Measurements from ENCODE around the gene SUGP1.

The SUGP1 gene

DNA sequence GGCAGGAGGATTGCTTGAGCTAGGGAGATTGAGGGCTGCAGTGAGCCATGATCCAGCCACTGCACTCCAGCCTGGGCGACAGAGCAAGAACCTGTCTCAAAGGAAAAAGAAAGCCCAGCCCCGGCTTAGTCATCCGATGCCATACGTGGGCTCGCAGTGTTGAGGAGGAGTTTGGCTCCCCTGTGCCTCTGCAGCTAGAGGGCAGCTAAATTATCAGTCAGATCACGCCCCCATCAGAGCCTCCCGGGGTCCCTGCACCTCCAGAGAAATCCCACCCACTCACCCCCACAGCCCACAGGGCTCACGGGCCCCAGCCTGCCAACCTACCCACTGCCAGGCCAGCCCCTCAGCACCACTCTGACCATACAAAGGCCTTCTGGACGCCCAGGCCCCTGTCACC, 28.0 kb upstream of the SUGP1 start:
- Mint-ChIP-seq H3K36me3 (ENCODE audit: low read depth) (peaks cover 43% of the 10 kb centered on the region), H3K27ac (no peak overlapping the region), H3K27me3 (ENCODE audit: low read depth) (no peaks in the 10 kb centered on the region), H3K4me3 (no peak overlapping the region), H3K9me3 (no peaks in the 10 kb centered on the region), H3K4me1 (ENCODE audit: low read depth) (no peaks in the 10 kb centered on the region)

DNA sequence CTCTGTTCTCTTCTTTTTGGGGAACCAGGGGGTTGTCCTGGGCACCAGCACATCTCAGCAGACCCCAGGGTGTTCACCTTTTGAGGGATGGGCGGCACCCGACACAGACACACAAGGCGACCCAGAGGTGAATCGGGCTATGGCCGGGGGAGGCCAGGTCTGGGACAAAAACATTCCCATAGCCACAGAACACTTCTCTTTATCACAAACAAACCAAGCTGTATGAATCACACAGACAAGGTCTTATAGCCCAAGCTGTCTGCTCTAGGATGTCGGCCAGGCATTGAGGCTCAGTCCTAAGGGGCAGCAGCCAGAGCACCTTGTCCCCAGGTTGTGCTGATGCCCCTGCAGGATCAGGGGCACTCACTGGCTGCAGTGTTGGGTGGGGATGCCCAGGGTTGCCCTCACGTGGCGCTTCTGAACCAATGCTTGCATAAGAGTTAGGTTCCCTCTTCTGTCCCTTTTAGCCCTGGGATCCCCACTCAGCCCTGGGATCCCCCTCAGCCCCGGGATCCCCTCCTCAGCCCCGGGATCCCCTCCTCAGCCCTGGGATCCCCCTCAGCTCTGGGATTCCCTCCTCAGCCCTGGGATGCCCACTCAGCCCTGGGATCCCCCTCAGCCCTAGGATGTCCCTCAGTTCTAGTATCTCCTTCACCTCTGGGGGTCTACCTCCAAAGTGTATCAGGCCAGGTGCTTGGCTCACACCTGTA, 27.2 kb upstream of the SUGP1 start:
- no peak overlapping the region for H3K27ac Mint-ChIP-seq
- peaks cover 40% of the 10 kb centered on the region for H3K36me3 Mint-ChIP-seq (ENCODE audit: low read depth)
- no peaks in the 10 kb centered on the region for H3K9me3 Mint-ChIP-seq
- H3K4me3 Mint-ChIP-seq: no peak overlapping the region
- no peaks in the 10 kb centered on the region for H3K4me1 Mint-ChIP-seq (ENCODE audit: low read depth)
- H3K27me3 Mint-ChIP-seq (ENCODE audit: low read depth): no peaks in the 10 kb centered on the region

DNA sequence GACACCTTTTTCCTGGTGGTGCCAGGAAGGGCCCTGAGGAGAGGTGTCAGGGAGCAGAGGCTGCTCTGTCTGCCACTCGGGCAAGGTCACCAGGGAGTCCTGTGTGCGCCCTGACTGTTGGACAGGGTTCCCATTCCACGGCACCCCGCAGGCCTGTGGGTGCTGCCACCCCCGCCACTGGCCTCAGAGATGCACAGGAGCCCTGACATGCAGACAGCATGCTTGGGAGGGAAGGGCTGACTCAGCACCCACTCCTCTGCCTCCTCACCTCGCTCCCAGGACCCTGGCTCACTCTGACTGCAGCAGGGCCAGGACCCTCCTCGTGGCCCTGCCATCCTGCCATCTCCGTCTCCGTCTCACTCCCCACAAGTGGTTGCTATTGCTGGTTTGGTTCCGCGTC, 25.7 kb upstream of the SUGP1 start:
- H3K27ac Mint-ChIP-seq: no peak overlapping the region
- peaks cover 34% of the 10 kb centered on the region for H3K36me3 Mint-ChIP-seq (ENCODE audit: low read depth)
- H3K9me3 Mint-ChIP-seq: no peaks in the 10 kb centered on the region
- H3K4me1 Mint-ChIP-seq (ENCODE audit: low read depth): no peaks in the 10 kb centered on the region
- H3K27me3 Mint-ChIP-seq (ENCODE audit: low read depth): no peaks in the 10 kb centered on the region
- no peak overlapping the region for H3K4me3 Mint-ChIP-seq

DNA sequence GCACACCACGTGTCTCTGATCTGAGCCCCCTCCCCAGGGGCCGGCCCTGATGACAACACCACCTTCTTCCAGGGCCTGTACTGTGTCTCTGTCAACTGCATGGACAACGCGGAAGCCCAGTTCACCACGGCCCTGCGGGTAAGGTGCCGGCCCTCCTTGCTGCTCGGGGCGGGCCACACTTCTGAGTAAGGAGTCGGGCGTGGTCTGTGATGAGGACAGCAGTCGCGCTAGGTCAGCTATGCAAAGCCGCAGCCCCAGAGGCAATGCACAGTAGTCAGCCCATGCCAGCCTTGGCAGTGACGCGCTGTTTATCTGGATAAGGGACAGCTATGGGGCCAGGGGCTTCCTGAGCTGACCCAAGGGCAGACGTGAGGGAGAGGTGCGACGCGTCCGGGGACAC, 24.9 kb upstream of the SUGP1 start:
- no peaks in the 10 kb centered on the region for H3K4me1 Mint-ChIP-seq (ENCODE audit: low read depth)
- no peak overlapping the region for H3K27ac Mint-ChIP-seq
- peaks cover 34% of the 10 kb centered on the region for H3K36me3 Mint-ChIP-seq (ENCODE audit: low read depth)
- H3K4me3 Mint-ChIP-seq: no peak overlapping the region
- no peaks in the 10 kb centered on the region for H3K27me3 Mint-ChIP-seq (ENCODE audit: low read depth)
- H3K9me3 Mint-ChIP-seq: no peaks in the 10 kb centered on the region

DNA sequence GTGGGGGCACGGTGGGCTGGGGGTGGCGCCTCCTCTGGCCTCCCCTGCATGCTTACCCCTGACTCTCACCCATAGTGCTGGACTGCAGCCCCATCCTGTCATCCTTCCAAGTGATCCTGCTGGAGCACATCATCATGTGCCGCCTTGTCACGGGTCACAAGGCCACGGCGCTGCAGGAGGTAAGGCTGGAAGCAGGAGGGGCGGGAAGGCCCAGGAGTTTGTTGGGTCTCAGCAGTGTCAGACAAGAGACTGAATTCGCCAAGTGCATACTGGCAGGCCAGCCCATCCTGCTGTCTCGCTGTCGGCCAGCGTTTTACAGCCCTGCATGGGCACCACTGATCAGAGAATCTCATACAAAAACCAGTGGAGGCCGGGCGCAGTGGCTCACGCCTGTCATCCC, 23.5 kb upstream of the SUGP1 start:
- H3K27ac Mint-ChIP-seq: no peak overlapping the region
- no peaks in the 10 kb centered on the region for H3K9me3 Mint-ChIP-seq
- peaks cover 28% of the 10 kb centered on the region for H3K36me3 Mint-ChIP-seq (ENCODE audit: low read depth)
- no peak overlapping the region for H3K4me3 Mint-ChIP-seq
- no peaks in the 10 kb centered on the region for H3K27me3 Mint-ChIP-seq (ENCODE audit: low read depth)
- H3K4me1 Mint-ChIP-seq (ENCODE audit: low read depth): no peaks in the 10 kb centered on the region

DNA sequence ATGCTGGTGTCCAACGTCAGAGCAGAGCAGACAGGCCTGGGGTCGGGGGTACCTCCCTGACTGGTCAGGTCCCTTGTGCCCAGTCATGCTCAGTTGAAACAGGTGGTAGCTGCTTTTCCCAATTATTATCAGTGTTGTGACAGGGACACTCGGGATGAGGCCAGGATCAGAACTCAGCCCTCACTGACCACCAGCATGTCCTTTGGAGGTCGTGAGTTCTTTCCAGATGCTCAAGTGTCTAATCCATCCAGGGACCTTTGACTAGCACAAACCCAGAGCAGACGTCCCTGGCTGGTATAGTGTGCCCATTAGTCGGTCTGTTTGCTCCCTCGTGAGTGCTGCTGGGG, 22.7 kb upstream of the SUGP1 start:
- Mint-ChIP-seq H3K27ac (no peak overlapping the region), H3K36me3 (ENCODE audit: low read depth) (peaks cover 32% of the 10 kb centered on the region), H3K4me3 (no peak overlapping the region)

DNA sequence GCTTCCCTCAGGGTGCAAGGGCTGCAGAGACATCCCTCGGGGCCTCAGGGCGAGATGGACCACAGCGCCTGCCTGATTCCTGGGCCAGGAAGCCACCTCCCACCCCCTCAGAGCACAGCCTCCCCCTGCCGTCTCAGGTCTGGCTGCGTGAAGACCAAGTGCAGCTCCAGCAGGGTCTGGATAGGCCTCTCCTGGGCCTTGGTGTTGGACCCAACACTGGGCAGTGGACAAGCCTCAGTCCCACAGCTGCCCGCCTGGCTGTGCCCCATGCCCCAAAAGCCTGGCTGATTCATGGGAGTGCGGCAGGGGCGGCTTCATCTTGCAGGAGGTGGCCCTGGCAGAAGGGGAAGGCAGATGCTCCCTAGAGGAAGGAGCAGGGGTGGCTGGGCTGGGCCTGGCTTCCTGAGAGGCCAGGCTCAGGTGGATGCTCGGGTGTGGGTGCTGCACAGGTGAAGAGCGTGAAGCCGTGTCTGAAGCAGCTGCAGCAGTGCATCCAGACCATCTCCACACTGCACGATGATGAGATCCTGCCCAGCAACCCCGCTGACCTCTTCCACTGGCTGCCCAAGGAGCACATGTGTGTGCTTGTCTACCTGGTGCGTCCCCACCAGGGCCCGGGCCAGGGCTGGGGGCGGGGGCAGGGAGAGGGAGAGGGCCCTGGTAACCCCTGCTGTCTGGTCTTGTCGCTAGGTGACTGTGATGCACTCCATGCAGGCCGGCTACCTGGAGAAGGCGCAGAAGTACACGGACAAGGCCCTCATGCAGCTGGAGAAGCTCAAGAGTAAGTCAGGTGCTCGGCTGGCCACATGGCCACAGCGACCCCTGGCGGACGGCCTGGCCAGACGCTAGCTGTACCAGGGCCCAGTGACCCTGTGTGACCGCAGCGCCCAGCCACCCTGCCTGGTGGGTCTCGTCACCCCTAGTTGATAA, 22.0 kb upstream of the SUGP1 start:
- no peaks in the 10 kb centered on the region for H3K9me3 Mint-ChIP-seq
- peaks cover 33% of the 10 kb centered on the region for H3K36me3 Mint-ChIP-seq (ENCODE audit: low read depth)
- H3K27ac Mint-ChIP-seq: no peak overlapping the region
- no peaks in the 10 kb centered on the region for H3K4me1 Mint-ChIP-seq (ENCODE audit: low read depth)
- H3K4me3 Mint-ChIP-seq: no peak overlapping the region
- H3K27me3 Mint-ChIP-seq (ENCODE audit: low read depth): no peaks in the 10 kb centered on the region

More for the DNA sequence above, 22.7 kb upstream of the SUGP1 start:
- no peaks in the 10 kb centered on the region for H3K4me1 Mint-ChIP-seq (ENCODE audit: low read depth)
- H3K9me3 Mint-ChIP-seq: no peaks in the 10 kb centered on the region
- H3K27me3 Mint-ChIP-seq (ENCODE audit: low read depth): no peaks in the 10 kb centered on the region

DNA sequence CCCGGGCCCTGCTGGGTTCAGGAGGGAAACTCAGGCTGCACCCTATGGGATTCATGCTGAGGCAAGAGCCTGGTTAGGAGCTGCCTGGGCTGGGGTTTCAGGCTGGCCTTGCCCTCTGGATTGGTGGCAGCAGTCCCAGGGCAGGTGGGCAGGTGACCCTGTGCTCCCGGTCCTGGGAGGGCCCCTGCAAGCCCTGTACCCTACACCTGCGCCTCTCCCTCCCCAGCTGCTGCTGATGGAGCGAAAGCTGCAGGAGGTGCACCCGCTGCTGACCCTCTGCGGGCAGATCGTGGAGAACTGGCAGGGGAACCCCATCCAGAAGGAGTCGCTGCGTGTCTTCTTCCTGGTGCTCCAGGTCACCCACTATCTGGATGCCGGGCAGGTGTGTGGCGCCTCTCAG, 20.7 kb upstream of the SUGP1 start:
- H3K36me3 Mint-ChIP-seq (ENCODE audit: low read depth): peaks cover 24% of the 10 kb centered on the region

DNA sequence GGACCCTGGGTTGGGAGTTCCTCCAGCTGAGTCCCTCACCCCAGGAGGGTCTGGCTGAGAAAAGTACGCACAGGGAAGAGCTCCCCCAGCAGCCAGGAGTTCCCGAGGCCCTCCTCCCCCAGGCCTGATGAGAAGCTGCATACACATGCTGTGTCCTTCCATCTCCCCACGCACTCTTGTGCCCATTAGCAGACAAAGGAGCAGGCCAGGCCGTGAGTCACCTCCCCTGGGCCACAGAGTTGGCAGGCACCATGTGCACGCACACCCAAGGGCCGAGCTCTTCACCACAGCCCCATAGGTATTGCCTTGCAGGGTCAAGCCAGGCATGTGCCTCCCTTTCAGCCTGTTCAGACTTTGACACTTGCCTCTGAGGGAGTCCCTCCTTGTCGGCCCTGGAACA, 17.8 kb upstream of the SUGP1 start:
- Mint-ChIP-seq H3K9me3 (no peaks in the 10 kb centered on the region), H3K27me3 (ENCODE audit: low read depth) (no peaks in the 10 kb centered on the region), H3K27ac (no peak overlapping the region), H3K4me1 (ENCODE audit: low read depth) (no peaks in the 10 kb centered on the region), H3K4me3 (no peak overlapping the region), H3K36me3 (ENCODE audit: low read depth) (peaks cover 15% of the 10 kb centered on the region)

More for the DNA sequence above, 20.7 kb upstream of the SUGP1 start:
- H3K4me3 Mint-ChIP-seq: no peak overlapping the region
- H3K27me3 Mint-ChIP-seq (ENCODE audit: low read depth): no peaks in the 10 kb centered on the region
- H3K4me1 Mint-ChIP-seq (ENCODE audit: low read depth): no peaks in the 10 kb centered on the region
- no peak overlapping the region for H3K27ac Mint-ChIP-seq
- H3K9me3 Mint-ChIP-seq: no peaks in the 10 kb centered on the region

DNA sequence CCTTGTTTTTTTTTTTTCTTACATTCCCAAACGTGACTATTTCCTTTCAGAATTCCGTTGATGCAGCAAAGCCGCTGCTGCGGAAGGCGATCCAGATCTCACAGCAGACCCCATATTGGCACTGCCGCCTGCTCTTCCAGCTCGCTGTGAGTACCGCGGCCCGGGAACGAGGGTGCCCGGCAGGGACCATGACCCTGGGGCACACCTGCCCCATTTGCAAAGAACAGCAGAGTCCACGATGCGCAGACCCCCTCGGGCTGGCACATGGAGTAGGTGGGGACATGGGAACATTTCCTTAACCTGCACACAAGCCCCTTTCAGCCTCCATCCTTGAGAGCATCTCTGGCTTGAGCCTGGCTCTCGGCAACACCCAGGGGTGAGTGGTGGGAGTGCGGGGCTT, 16.8 kb upstream of the SUGP1 start:
- H3K4me3 Mint-ChIP-seq: no peak overlapping the region
- H3K4me1 Mint-ChIP-seq (ENCODE audit: low read depth): no peaks in the 10 kb centered on the region
- H3K36me3 Mint-ChIP-seq (ENCODE audit: low read depth): peaks cover 15% of the 10 kb centered on the region
- H3K27me3 Mint-ChIP-seq (ENCODE audit: low read depth): no peaks in the 10 kb centered on the region
- no peak overlapping the region for H3K27ac Mint-ChIP-seq
- no peaks in the 10 kb centered on the region for H3K9me3 Mint-ChIP-seq

DNA sequence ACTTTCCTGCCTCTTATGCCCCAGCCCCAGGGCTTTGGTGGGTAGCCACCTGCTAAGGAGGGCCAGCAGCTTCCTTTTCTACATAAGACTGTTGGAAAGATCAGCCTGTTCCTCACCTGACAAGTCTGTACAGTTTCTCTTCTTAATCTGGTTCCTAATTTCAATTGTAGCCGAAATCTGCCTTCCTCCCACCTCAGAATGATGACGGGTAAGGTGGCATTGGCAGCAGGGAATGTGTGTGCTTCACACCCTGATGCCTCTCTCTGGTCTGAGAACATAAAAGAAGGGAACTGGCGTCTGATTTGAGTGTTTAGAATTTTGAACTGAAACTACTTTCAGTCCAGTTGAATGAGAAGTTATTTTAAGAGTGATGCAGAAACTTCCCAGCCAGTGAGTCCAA, 16.3 kb upstream of the SUGP1 start:
- Mint-ChIP-seq H3K27ac (no peak overlapping the region), H3K4me1 (ENCODE audit: low read depth) (no peaks in the 10 kb centered on the region), H3K36me3 (ENCODE audit: low read depth) (peaks cover 15% of the 10 kb centered on the region), H3K27me3 (ENCODE audit: low read depth) (no peaks in the 10 kb centered on the region), H3K4me3 (no peak overlapping the region), H3K9me3 (no peaks in the 10 kb centered on the region)

DNA sequence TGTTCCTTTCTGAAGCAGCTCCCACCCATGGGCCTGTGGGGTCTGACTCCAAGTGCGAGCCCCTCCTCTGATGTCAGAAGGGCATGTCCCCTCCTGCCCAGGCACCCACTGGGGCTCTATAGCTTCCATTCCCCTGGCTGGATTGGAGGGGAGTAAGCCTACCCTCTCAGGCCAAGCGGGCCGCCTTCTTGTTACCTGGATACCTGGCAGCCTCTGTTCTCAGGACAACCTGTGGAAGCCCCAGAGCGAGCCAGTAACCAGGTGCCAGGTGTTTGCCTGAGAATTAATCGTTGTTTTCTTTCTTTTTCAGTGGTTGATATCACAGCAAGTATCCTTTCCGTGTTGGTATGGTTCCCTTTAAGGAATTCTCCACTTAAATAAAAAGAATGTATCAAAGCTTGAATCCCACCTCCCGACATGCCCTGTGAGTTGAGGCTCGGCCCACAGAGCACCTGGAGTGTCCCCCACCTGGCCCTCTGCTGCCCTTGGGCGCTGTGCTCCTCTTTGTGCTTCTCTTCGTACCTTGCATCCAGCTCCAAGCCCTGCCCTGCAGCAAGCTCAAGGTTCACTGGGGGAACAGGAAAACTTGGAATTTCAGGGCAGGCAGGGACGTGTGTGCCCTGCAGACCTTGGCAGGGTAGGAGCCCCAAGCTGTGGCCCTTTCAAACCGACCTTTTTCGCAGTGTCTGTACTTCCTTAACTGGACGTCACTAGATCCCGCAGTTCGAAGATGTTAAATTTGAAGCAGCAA, 15.3 kb upstream of the SUGP1 start:
- Mint-ChIP-seq H3K9me3 (no peaks in the 10 kb centered on the region), H3K27me3 (ENCODE audit: low read depth) (no peaks in the 10 kb centered on the region), H3K4me3 (no peak overlapping the region), H3K36me3 (ENCODE audit: low read depth) (peaks cover 17% of the 10 kb centered on the region), H3K27ac (no peak overlapping the region), H3K4me1 (ENCODE audit: low read depth) (no peaks in the 10 kb centered on the region)

DNA sequence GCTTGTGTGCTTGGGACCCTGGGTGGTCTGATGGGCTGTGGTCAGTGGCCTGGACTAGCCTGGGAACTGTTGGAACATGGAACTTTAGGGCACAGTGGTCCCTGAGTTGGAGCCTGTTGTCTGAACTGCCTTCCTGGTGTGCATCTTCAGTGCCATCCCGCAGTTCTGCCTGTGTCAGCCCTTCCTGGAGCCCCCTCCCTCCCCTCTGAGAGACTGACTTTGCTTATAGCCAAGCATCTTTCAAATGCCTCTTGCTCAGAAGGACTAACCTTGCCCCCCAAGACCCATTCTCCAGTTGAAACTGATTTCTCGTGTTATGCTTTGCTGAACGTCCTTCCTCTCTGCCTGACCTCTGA, 14.7 kb upstream of the SUGP1 start:
- no peaks in the 10 kb centered on the region for H3K4me1 Mint-ChIP-seq (ENCODE audit: low read depth)
- peaks cover 17% of the 10 kb centered on the region for H3K36me3 Mint-ChIP-seq (ENCODE audit: low read depth)
- no peaks in the 10 kb centered on the region for H3K27me3 Mint-ChIP-seq (ENCODE audit: low read depth)
- H3K27ac Mint-ChIP-seq: no peak overlapping the region
- H3K9me3 Mint-ChIP-seq: no peaks in the 10 kb centered on the region
- H3K4me3 Mint-ChIP-seq: no peak overlapping the region

DNA sequence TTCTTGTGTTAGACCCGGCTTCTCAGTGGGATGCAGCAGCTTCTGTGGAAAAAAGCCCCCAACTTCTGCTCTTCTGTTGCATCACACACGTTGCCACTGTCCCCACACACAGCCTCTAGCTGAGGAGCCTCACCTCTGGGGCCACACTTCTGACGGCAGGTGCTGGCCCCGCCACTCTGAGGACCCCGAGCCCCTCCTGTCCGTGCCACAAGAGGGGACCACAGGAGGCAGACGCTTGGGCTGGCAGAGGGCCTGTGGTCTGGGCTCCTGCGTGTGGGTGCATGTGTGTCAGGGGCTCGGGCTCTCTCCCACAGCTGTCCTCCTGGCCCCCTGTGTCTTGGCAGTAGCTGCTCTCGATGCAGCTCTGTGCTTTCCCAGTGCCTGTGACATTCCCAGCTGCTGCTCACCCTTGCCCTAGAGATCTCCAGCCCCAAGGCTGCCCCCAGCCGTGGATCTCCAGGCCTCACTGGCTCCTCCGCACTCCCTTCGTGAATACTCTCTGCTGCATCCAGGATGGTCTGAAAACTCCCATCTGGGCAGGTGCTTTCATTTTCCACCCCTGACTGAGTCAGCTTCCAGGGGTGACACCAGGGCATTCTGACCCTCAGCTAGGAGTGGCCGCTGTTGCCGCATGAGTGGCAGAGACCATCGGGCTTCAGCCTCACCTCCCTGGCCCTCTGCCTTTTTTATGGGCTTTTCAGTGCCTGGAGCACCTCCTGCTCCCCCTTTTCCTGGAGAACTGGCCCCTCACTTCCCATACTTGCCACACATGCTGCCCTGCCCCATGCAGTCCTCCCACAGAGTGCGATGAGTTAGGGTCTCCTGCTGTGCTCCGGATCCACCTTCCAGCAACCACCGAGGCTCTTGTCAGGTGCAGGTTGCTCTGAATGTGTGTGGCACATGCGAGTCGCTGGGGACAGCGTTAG, 14.0 kb upstream of the SUGP1 start:
- Mint-ChIP-seq H3K9me3 (no peaks in the 10 kb centered on the region), H3K36me3 (ENCODE audit: low read depth) (peaks cover 19% of the 10 kb centered on the region), H3K4me1 (ENCODE audit: low read depth) (peaks cover 1% of the 10 kb centered on the region), H3K27me3 (ENCODE audit: low read depth) (no peaks in the 10 kb centered on the region), H3K27ac (no peak overlapping the region), H3K4me3 (no peak overlapping the region)

All from T-helper 1 cell treated with Interleukin-12 subunit alpha and Interleukin-12 subunit beta and Interleukin-4 antibody, amounts not matched to agents 30 μg/mL and 1 μg/mL, for 36 hours (primary cell).